Urinary bladder (tissue), 4 donors: ENCODE results near the gene RASD1. TPM values are rescaled to one million over a fixed set of nuclear protein-coding genes. Genes with fewer than 3 reads are reported as not detected.
A peak's percentile ranks its signal among the peaks of the same experiment; 100 is the strongest.

Source experiments
- DNase-seq: peaks from one replicate; pipeline ENCODE4 v3.0.0-alpha.2; 2015; ENCODE audit errors: extremely low spot score
- H3K27ac ChIP-seq: one replicate; pipeline ENCODE4 v1.5.1; 2013; ENCODE audit warnings: low read depth, mild to moderate bottlenecking, moderate library complexity
- H3K36me3 ChIP-seq: one replicate; pipeline ENCODE4 v1.6.1; 2013; ENCODE audit warnings: mild to moderate bottlenecking, moderate library complexity; ENCODE audit not compliant: insufficient read depth
- H3K4me1 ChIP-seq: one replicate; pipeline ENCODE4 v1.6.1; 2013; ENCODE audit warnings: mild to moderate bottlenecking, moderate library complexity; ENCODE audit not compliant: insufficient read depth
- H3K4me3 ChIP-seq: one replicate; pipeline ENCODE4 v1.5.1; 2013; ENCODE audit warnings: low read depth, low read length
- WGBS: extraction: QIAGEN DNeasy Blood & Tissue Kit; methylation state at CpG from one replicate; pipeline ENCODE4 v1.1.7; 2013; 5-methylcytosine and 5-hydroxymethylcytosine counted together
- polyA plus RNA-seq: library from polyadenylated mRNA; stranded (reverse); fragments of 200-250 nt; gene quantifications from one replicate; pipeline ENCODE4 v1.2.3, GENCODE V29; 2013
- small RNA-seq: library from RNA; depleted of rRNA; stranded (forward); fragments of <200 nt; gene quantifications from one replicate; pipeline ENCODE3, GENCODE V24; 2014
- total RNA-seq: library from RNA; depleted of rRNA; stranded (reverse); fragments of >200 nt; gene quantifications from one replicate; pipeline ENCODE4 v1.2.3, GENCODE V29; 2014
- donor health status: healthy with polysubstance abuse.
- donor health status: healthy.

Gene RASD1
- total and polyA plus RNA-seq, 2 donors = 2.6 to 12.5 TPM

DNA sequence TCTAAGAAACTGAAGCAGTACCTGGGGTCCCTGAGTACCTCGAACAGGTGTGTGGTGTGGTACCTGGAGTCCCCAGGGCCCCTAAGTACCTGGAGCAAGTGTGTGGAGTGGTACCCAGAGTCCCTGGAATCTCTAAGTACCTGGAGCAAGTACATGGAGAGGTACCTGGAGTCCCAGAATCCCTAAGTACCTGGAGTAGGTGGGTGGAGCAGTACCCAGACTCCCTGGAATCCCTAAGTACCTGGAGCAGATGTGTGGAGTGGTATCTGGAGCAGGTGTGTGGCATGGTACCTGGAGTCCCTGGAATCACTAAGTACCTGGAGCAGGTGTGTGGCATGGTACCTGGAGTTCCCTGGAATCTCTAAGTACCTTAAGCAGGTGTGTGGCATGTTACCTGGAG lies 41.9 kb downstream of the RASD1 start:
- DNase-seq = no peak
- WGBS = 86% methylated on average over 1 of the region's 1 CpG
- Histone ChIP-seq H3K4me1 (no peaks in the 10 kb centered on the region), H3K27ac (no peak overlapping the region), H3K4me3 (no peak overlapping the region), H3K36me3 (no peaks in the 10 kb centered on the region)

DNA sequence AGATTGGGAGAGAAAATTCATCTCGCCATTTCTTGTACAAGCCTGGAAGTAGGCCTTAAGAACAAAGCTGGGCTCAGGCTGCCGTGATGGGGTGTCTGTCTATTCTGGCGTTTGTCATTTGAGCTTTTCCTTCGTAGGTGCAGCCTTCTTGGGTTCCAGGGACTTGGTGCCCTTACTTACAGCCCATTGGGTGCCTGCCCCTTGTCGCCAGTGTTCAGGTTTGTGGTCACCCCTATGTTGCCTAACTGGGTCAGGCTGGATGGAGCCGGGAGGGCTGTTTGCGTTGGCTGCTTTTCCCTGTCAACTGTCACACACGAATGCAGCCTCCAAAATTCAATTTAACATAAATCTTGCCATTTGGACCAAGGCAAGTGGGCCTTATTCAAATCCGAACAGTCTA lies 43.1 kb downstream of the RASD1 start:
- Histone ChIP-seq H3K4me1 (no peaks in the 10 kb centered on the region), H3K4me3 (no peak overlapping the region), H3K36me3 (no peaks in the 10 kb centered on the region), H3K27ac (no peak overlapping the region)
- 82% methylated on average over 9 of the region's 9 CpGs for WGBS
- DNase-seq = no peak

DNA sequence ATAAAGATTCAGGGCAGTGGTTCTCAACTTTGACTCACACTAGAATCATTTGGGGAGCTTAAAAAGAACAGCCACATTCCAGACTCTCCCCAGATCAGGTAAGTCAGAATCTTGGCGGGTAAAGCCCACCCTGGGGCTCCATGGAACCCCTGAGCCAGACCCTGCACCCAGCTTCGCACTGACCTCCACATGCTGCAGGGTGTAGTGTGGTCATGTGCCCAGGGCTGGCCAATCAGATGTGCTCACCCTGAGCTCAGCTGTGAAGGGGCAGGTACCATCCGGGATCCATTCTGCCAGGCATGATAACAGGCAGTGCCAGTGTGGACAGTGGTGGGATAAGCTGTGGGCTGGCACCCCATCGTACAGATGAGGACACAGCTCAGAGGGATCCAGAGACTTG lies 47.5 kb downstream of the RASD1 start:
- Histone ChIP-seq H3K4me1 (no peaks in the 10 kb centered on the region), H3K4me3 (no peak overlapping the region), H3K27ac (no peak overlapping the region), H3K36me3 (no peaks in the 10 kb centered on the region)
- no peak for DNase-seq
- 88% methylated on average over 4 of the region's 4 CpGs for WGBS

DNA sequence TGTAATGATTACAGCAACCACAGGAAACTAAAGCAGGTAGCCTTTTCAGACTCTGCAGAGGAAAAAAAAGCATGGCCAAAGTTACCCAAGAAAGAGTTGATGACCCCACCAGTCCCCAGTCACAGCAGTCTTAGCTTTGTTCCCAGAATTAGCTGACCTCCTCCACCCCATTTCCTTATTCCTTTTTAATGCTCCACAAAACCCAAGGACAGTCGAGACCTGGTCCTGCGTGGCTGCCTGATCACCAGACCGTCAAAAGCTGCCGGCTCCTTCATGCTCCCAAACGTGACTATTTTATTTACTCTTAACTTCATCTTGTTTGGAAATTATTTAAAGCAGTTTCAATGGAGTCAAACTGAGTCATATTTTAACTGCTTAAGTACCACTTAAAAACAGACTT lies 48.1 kb downstream of the RASD1 start:
- H3K36me3 ChIP-seq = no peaks in the 10 kb centered on the region
- WGBS = 45% methylated on average over 5 of the region's 5 CpGs
- H3K4me1 ChIP-seq = no peaks in the 10 kb centered on the region
- peak overlapping the region; percentile 35 for H3K27ac ChIP-seq
- DNase-seq = no peak
- no peak overlapping the region for H3K4me3 ChIP-seq

DNA sequence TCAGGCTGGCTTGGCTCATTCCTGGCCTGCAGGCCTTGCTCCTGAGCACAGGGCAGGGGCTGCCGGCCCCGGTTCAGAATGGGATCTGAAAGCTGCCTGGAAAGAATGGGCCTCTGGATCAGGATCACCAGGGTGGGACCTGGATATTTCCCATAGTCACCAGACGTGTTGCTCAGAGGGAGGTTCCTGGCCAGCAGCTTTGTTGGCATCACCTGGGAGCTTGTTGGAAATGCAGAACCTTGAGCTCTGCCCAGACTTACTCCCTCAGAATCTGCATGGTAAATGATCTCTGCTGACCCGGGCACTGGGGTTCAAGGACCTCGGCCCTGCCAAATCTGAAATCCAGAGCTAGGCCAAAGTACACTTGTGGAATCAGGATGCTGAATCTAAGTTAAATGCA lies 48.9 kb downstream of the RASD1 start:
- WGBS = 89% methylated on average over 5 of the region's 5 CpGs
- Histone ChIP-seq H3K27ac (no peak overlapping the region), H3K4me3 (no peak overlapping the region), H3K36me3 (no peaks in the 10 kb centered on the region), H3K4me1 (no peaks in the 10 kb centered on the region)
- no peak for DNase-seq

DNA sequence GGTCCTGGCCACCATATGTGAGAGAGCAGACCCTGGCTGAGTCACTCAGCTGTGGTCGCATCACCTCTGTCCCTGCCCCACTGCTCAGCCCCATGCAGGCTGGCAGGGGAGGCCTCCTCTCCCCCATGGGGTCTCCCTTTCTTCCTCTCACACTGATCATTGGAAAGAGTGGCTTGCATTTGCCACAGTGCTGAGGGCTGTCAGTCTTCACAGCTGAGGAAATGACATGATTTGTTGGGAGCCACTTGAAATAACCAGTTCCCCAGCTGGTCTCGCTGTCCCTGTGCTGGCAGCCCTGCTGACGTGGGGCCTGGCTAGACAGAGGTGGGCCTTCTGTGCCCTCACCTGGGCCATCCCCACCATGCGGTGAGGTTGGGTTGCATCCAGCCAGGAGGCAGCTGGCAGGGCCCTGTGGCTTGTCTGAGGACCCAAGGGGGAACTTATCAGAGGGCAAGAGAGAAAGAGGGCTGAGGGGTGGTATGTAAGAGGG lies 49.5 kb downstream of the RASD1 start:
- no peak for DNase-seq
- WGBS = 82% methylated on average over 4 of the region's 4 CpGs
- H3K27ac ChIP-seq = peak overlapping the region; percentile 35
- no peaks in the 10 kb centered on the region for H3K4me1 ChIP-seq
- no peaks in the 10 kb centered on the region for H3K36me3 ChIP-seq
- H3K4me3 ChIP-seq = no peak overlapping the region

DNA sequence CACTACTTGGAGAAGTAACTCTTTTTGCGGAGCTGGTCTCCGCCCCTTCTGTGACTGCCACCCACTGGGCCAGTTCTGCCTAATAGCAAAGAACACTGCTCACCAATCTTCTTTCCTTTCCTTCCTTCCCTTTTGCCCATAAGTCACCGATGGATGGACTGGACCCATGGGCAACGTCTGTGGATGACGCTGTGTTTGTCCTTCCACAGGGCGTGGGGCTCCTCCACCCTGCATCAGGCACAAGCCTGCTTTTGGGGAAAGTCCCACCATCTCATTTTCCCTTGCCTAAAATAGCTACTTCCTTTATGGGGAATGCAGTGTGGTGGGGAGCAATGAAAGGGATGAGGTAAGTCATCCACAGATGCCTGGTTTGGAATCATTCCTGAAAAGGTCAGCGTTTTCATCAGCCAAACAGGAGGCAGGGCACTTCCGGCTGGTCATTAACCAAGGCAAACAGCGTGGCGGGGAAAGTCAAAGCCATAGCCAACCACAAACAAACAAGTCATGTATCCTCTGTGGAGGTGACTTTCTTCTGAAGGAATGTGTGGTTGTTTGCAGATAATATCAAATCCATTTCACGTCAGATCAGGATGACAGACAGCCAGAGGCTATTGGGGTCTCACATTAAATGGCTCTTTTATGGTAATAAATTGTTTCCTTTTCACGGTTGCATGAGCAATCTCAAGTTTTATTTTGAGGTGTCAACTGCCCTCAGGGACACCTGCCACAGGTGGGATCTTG lies 50.1 kb downstream of the RASD1 start:
- Histone ChIP-seq H3K27ac (peak overlapping the region; percentile 35), H3K4me1 (no peaks in the 10 kb centered on the region), H3K36me3 (no peaks in the 10 kb centered on the region), H3K4me3 (no peak overlapping the region)
- no peak for DNase-seq
- WGBS = 53% methylated on average over 12 of the region's 12 CpGs

DNA sequence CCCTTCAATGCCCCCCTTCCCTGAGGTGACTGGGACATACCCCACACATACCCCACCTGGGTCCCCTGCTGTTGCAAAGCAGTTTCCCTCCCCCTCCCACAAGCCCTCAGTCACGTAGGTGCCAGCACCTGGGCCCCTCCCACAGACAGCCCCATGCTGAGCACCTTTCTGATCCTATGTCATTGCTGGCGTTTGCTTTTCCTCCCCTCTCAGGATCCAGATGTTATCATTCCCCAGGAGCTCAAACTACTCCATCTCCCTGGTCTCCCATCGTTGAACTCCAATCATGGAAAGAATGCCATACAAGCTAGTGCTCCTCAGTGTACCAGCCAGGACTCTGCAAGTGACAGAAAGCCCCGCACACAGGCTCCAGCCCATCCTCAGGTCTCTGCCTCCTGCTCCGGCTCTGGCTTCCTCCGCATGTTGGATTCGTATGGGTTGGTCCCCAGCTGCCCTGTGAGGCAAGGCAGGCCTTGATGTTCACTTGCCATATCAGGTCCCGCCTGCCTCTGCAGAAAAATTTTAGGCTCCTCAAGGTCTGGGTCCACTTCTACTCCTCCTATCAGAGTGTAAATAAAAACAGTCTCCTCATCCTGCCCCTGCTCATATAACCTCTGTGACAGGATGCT lies 50.8 kb downstream of the RASD1 start:
- Histone ChIP-seq H3K4me1 (no peaks in the 10 kb centered on the region), H3K27ac (no peak overlapping the region), H3K36me3 (no peaks in the 10 kb centered on the region), H3K4me3 (no peak overlapping the region)
- 61% methylated on average over 8 of the region's 8 CpGs for WGBS
- no peak for DNase-seq

Small RNA genes lying within 50 kb of the gene (small RNA-seq; reads per million reads assigned to genes)
- not detected for gene RF00019

Other genes with a start within 250 kb of the RASD1 start
- 81.4 TPM for gene COPS3, start 215.1 kb downstream of the RASD1 start, total RNA-seq
- 51.1 TPM for gene COPS3, start 215.1 kb downstream of the RASD1 start, polyA plus RNA-seq
- gene NT5M, start 193.0 kb downstream of the RASD1 start, total RNA-seq = 1.6 TPM
- gene NT5M, start 193.0 kb downstream of the RASD1 start, polyA plus RNA-seq = 5.9 TPM
- 9.5 TPM for gene MED9, start 19.4 kb downstream of the RASD1 start, total RNA-seq
- gene MED9, start 19.4 kb downstream of the RASD1 start, polyA plus RNA-seq = 17.5 TPM
- 10.9 TPM for gene PEMT, start 95.3 kb upstream of the RASD1 start, total RNA-seq
- 36.2 TPM for gene PEMT, start 95.3 kb upstream of the RASD1 start, polyA plus RNA-seq
- gene RAI1, start 185.1 kb upstream of the RASD1 start, total RNA-seq = 17.5 TPM
- 20.2 TPM for gene RAI1, start 185.1 kb upstream of the RASD1 start, polyA plus RNA-seq